HTERT RPE-1 (cell line): ENCODE results near the gene HAAO.
"Not testable (repeated sequence)": the region's sequence is repeated elsewhere in the genome, so short reads cannot be mapped to it uniquely, and the experiment has no call there.

Experiments
- in situ Hi-C: fragments of 300-500 bp; cut with MboI; formaldehyde crosslinking; loops from 4 replicates; pipeline ENCODE4 v1.14.3; 2020; ENCODE audit warnings: low sequenced_read_pairs

The HAAO gene

GRCh38 chr2:42754021-42754775 is 38.2 kb downstream of the HAAO start:
- in situ Hi-C loops = no loop called here

- in situ Hi-C loops = no loop called here
Measured at GRCh38 chr2:42752816-42753813, 39.3 kb downstream of the HAAO start.

DNA sequence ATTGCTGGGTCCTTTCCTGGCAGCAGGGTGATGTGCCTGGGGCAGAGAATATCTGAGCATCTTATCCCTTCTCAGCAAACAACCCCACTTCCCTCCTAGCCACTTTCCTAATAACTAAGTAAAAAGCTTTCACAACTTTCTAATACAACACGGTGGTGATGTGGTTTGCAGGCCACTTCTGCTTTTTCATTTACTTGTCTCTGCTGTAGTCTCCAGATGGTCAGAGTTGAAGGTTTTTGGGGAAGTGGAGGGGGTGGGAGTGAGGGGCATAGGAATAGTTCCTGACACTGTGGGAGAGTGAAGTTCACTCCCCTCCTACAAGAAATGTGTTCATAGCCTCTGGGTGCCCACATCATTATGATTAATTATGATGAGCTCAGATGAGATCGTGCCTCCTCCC is 40.1 kb downstream of the HAAO start:
- in situ Hi-C loops = no loop called here

- in situ Hi-C loops = no loop called here
Measured at GRCh38 chr2:42748840-42749239, 43.5 kb downstream of the HAAO start.

- in situ Hi-C loops = no loop called here
Measured at GRCh38 chr2:42747422-42747821, 45.0 kb downstream of the HAAO start.

GRCh38 chr2:42744545-42745082 is 47.8 kb downstream of the HAAO start:
- in situ Hi-C loops = no loop called here

DNA sequence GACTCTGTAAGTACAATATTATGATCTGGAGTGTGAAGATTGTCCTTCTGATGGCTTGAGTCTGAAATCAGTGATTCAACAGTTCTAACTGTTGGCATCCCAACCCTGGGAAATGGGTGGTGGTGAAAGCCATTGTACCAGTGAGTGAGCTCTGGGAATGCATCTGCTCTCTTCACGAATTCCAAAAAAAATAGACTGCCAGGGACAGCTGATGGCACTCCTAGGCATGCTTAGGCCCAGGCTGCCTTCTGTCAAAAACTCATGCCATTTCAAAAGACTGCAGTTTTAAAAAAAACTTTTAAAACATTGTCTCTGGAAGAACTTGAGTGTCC is 48.8 kb downstream of the HAAO start:
- in situ Hi-C loops = no loop called here

GRCh38 chr2:42742740-42743658 is 49.4 kb downstream of the HAAO start:
- in situ Hi-C loops = no loop called here

GRCh38 chr2:42741140-42741539 is 51.2 kb downstream of the HAAO start:
- in situ Hi-C loops = no loop called here

GRCh38 chr2:42736598-42737322 is 55.6 kb downstream of the HAAO start:
- in situ Hi-C loops = no loop called here

DNA sequence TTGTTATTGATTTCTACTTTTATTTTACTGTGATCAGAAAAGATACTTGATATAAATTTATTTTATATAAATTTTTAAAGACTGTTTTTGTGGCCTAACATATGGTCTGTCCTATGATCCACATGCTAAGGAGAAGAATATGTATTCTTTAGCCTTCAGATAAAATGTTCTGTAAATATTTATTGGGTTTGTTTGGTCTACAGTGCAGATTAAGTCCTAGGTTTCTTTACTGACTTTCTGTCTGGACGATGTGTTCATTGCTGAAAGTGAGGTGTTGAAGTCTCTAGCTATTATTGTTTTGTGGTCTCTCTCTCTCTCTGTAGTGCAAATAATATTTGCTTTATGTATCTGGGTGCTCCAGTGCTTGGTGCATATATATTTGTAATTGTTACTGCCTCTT is 58.5 kb downstream of the HAAO start:
- in situ Hi-C loops = no loop called here

DNA sequence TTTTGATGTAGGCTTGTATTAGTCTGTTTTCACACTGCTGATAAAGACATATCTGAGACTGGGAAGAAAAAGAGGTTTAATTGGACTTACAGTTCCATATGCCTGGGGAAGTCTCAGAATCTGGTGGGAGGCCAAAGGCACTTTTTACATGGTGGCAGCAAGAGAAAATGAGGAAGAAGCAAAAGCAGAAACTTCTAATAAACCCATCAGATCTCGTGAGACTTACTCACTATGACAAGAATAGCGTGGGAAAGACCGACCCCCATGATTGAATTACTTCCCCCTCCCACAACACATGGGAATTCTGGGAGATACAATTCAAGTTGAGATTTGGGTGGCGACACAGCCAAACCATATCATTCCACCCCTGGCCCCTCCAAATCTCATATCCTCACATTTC is 61.1 kb downstream of the HAAO start:
- in situ Hi-C loops = not testable (repeated sequence)

GRCh38 chr2:42726680-42727079 is 65.7 kb downstream of the HAAO start:
- in situ Hi-C loops = no loop called here

GRCh38 chr2:42725657-42726056 is 66.7 kb downstream of the HAAO start:
- in situ Hi-C loops = no loop called here

- in situ Hi-C loops = no loop called here
Measured at GRCh38 chr2:42724886-42725285, 67.5 kb downstream of the HAAO start.

DNA sequence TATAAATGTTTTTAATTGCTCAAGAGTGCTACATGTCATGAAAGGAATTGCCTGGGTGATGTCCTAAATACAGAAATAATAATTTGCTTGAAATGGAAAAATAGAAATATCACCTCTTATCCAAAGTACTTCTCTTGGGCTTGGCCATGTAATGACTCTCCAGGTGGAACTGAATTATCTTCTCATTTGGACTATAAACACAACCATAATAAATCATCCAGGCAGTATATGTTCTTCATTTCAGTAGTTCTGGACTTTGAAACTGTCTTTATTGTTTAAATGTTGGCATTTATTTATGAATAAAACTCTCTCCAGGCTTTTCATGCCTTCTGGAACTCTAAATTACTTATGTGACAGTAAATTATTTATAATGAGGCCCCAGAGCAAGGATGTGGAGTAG is 68.9 kb downstream of the HAAO start:
- in situ Hi-C loops = no loop called here

DNA sequence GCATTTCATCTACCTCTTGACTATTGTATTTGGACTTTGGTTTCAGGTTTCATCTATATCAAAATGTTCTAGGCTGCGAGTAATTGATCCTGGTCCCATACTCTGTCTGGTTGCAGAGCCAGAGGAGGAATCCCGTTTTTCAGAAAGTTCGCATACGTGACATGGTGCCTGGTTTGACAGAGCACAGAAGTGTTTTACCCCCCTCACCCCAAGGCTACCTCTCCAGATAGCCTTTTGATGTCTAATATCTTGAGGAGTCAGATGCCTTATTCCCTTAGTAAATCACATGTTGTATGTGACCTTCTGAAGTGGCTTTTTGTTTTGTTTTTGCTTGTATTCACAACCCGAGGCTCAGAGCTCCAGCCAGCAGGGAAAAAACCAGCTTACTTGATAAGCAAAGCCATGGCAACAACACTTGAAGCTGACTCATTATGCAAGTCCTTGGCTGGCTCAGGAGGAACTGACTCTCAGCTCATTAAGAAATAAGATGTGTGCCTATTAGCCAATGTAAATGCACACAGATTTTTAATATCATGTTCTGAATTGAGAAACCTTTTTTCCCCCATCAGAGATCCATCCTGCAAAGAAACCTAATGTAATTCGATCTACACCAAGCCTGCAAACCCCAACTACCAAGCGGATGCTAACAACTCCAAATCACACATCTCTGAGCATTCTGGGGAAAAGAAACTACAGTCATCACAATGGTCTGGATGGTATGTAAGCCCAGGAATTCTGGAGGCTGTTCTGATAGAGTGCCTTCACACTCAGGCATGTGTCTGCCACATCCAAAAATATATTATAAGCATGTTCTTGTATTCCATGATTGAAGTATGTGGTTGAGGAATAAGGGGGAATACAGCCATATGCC is 69.8 kb downstream of the HAAO start:
- in situ Hi-C loops = no loop called here

GRCh38 chr2:42721898-42722297 is 70.5 kb downstream of the HAAO start:
- in situ Hi-C loops = no loop called here
